A549 (cell line): ENCODE measurements around the gene TBC1D4.

ENCODE experiments used
- MAZ ChIP-seq: fragments of 150-350 bp; IDR thresholded peaks from 2 replicates; pipeline ENCODE4 v1.6.1; 2014; ENCODE audit warnings: antibody characterized with exemption, low read depth, low read length, borderline replicate concordance
- POLR2A ChIP-seq: IDR thresholded peaks from 2 replicates; pipeline ENCODE4 v1.6.1; 2012; ENCODE audit warnings: mild to moderate bottlenecking, low read length
- TF ChIP-seq, protein P1 (sequence below): fragments of >200 bp; sonication (Bioruptor Twin); formaldehyde crosslinking; IDR thresholded peaks from 3 replicates; pipeline ENCODE4 v1.5.1; 2016
- TF ChIP-seq, protein P2 (sequence below): fragments of 250-450 bp; sonication (Bioruptor Pico); IDR thresholded peaks from 2 replicates; pipeline ENCODE4 v1.5.0; 2021; ENCODE audit warnings: mild to moderate bottlenecking, moderate library complexity, borderline replicate concordance
- TF ChIP-seq, protein P3 (sequence below): IDR thresholded peaks from 2 replicates; pipeline ENCODE4 v1.6.1; 2012; ENCODE audit warnings: low read depth, borderline replicate concordance

DNA sequence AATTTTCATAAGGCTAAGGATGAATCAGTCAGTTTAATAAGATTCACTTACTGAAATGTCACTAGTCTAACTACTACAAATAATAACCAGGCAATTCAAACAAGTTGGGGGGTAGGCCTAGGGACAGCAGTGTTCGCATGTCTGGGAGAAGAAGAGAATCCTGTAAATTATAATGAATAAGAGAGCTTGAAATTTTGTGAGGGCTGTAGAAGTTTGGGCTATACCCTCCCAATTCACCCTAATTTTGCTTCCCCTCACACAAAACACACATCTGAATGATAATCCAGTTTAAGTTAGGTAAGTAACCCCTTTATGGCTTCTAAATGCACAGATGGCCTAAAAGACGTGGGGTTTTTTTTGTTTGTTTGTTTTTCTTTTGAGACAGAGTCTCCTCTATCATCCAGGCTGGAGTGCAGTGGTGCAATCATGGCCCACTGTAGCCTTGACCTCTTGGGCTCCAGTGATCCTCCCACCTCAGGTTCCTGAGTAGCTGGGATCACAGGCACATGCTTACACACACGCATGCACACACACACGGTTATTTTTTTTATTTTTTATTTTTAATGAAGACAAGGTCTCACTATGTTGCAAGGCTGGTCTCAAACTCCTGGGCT lies 69.9 kb downstream of the TBC1D4 start:
- TF ChIP-seq, protein P1, sequence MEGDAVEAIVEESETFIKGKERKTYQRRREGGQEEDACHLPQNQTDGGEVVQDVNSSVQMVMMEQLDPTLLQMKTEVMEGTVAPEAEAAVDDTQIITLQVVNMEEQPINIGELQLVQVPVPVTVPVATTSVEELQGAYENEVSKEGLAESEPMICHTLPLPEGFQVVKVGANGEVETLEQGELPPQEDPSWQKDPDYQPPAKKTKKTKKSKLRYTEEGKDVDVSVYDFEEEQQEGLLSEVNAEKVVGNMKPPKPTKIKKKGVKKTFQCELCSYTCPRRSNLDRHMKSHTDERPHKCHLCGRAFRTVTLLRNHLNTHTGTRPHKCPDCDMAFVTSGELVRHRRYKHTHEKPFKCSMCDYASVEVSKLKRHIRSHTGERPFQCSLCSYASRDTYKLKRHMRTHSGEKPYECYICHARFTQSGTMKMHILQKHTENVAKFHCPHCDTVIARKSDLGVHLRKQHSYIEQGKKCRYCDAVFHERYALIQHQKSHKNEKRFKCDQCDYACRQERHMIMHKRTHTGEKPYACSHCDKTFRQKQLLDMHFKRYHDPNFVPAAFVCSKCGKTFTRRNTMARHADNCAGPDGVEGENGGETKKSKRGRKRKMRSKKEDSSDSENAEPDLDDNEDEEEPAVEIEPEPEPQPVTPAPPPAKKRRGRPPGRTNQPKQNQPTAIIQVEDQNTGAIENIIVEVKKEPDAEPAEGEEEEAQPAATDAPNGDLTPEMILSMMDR = no peak
- TF ChIP-seq POLR2A (no peak), MAZ (no peak)
- TF ChIP-seq, protein P2, sequence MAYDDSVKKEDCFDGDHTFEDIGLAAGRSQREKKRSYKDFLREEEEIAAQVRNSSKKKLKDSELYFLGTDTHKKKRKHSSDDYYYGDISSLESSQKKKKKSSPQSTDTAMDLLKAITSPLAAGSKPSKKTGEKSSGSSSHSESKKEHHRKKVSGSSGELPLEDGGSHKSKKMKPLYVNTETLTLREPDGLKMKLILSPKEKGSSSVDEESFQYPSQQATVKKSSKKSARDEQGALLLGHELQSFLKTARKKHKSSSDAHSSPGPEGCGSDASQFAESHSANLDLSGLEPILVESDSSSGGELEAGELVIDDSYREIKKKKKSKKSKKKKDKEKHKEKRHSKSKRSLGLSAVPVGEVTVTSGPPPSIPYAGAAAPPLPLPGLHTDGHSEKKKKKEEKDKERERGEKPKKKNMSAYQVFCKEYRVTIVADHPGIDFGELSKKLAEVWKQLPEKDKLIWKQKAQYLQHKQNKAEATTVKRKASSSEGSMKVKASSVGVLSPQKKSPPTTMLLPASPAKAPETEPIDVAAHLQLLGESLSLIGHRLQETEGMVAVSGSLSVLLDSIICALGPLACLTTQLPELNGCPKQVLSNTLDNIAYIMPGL = no peak
- TF ChIP-seq, protein P3, sequence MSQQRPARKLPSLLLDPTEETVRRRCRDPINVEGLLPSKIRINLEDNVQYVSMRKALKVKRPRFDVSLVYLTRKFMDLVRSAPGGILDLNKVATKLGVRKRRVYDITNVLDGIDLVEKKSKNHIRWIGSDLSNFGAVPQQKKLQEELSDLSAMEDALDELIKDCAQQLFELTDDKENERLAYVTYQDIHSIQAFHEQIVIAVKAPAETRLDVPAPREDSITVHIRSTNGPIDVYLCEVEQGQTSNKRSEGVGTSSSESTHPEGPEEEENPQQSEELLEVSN = no peak
